MCF 10A (cell line): ENCODE measurements around the gene DNAI7. TPM values are rescaled to one million over a fixed set of nuclear protein-coding genes. Genes with fewer than 3 reads are reported as not detected.

Experiments
- BruUV-seq: library from RNA; stranded (reverse); fragments of 400-500 nt; replicated peaks from 2 replicates; lab custom pipeline; 2021; lab: Mats Ljungman, UMichigan
- CTCF ChIA-PET: fragments of 300-600 bp; sonication (Branson Sonifier 250); formaldehyde crosslinking; extraction: SDS; loops from one replicate; lab custom pipeline; 2021; ENCODE audit warnings: antibody characterized with exemption, inconsistent platforms; lab: Yijun Ruan, JAX
- POLR2A ChIA-PET: fragments of 300-600, 350-650 bp; sonication (Branson Sonifier 250); formaldehyde crosslinking; extraction: SDS; loops from one replicate; lab custom pipeline; 2020; ENCODE audit warnings: antibody characterized with exemption, inconsistent platforms; lab: Yijun Ruan, JAX
- DNase-seq: peaks from one replicate; pipeline ENCODE4 v3.0.0-alpha.2; 2018; ENCODE audit not compliant: unreplicated experiment
- H3K27ac Mint-ChIP-seq: one replicate; pipeline ENCODE4 v1.8.0; 2022; ENCODE audit warnings: mild to moderate bottlenecking, low read depth, mixed read lengths; ENCODE audit not compliant: unreplicated experiment
- H3K27me3 Mint-ChIP-seq: one replicate; pipeline ENCODE4 v1.8.0; 2022; ENCODE audit warnings: mixed read lengths; ENCODE audit not compliant: insufficient read depth, unreplicated experiment
- H3K36me3 Mint-ChIP-seq: one replicate; pipeline ENCODE4 v1.8.0; 2022; ENCODE audit warnings: mild to moderate bottlenecking, moderate library complexity, mixed read lengths; ENCODE audit not compliant: insufficient read depth, unreplicated experiment
- H3K4me1 Mint-ChIP-seq: one replicate; pipeline ENCODE4 v1.8.0; 2022; ENCODE audit warnings: mixed read lengths; ENCODE audit not compliant: insufficient read depth, unreplicated experiment
- H3K4me3 Mint-ChIP-seq: one replicate; pipeline ENCODE4 v1.8.0; 2022; ENCODE audit warnings: mild to moderate bottlenecking, moderate library complexity, mixed read lengths; ENCODE audit not compliant: unreplicated experiment
- H3K9me3 Mint-ChIP-seq: one replicate; pipeline ENCODE4 v1.8.0; 2022; ENCODE audit warnings: mixed read lengths; ENCODE audit not compliant: unreplicated experiment
- CTCF ChIP-seq: fragments of 200-600 bp; IDR thresholded peaks from one replicate; pipeline ENCODE4 v1.8.0; 2022; ENCODE audit warnings: antibody characterized with exemption, mild to moderate bottlenecking; ENCODE audit not compliant: unreplicated experiment
- intact Hi-C: fragments of 100-400 bp; cut with micrococcal nuclease; formaldehyde crosslinking; loops from 2 replicates; pipeline ENCODE4 v1.14.1; 2022
- total RNA-seq: library from RNA; stranded (reverse); gene quantifications from 2 replicates; pipeline ENCODE4 v1.2.3, GENCODE V29; 2022

Gene DNAI7
- total RNA-seq, 1 experiment from 2014 or later = 0.14 TPM

GRCh38 chr12:25089738-25090137 is 105.2 kb downstream of the DNAI7 start:
- intact Hi-C loops = loop anchor here (5.0 kb wide), 1 partner anchor 32 kb away; no protein-coding TSS in a partner anchor
- no TSS peak for BruUV-seq
- Mint-ChIP-seq H3K9me3 (no peaks in the 10 kb centered on the region), H3K27me3 (no peaks in the 10 kb centered on the region), H3K36me3 (no peaks in the 10 kb centered on the region), H3K4me1 (peaks cover 15% of the 10 kb centered on the region), H3K4me3 (no peak overlapping the region), H3K27ac (peak overlapping the region; percentile 71)
- no peak for TF ChIP-seq CTCF
- ChIA-PET POLR2A (interaction anchor here (0.6 to 2.5 kb wide), 11 partner anchors 12 to 157 kb away, joined by 3 to 19 read pairs (median 4); no protein-coding TSS in a partner anchor), CTCF (interaction anchor here (1.1 kb wide), 1 partner anchor 42 kb away, joined by 3 read pairs; no protein-coding TSS in a partner anchor)
- DNase-seq = peak; percentile 49

GRCh38 chr12:25087596-25087995 is 107.4 kb downstream of the DNAI7 start:
- Mint-ChIP-seq H3K4me1 (peaks cover 15% of the 10 kb centered on the region), H3K27ac (no peak overlapping the region), H3K27me3 (no peaks in the 10 kb centered on the region), H3K36me3 (no peaks in the 10 kb centered on the region), H3K4me3 (no peak overlapping the region), H3K9me3 (no peaks in the 10 kb centered on the region)
- no peak for DNase-seq
- intact Hi-C loops = no loop called here
- TF ChIP-seq CTCF = no peak
- no TSS peak for BruUV-seq
- ChIA-PET POLR2A (no interaction called here), CTCF (no interaction called here)

- H3K27me3 Mint-ChIP-seq = no peaks in the 10 kb centered on the region
Measured at GRCh38 chr12:25084816-25085215, 110.1 kb downstream of the DNAI7 start.

GRCh38 chr12:25083211-25083610 is 111.7 kb downstream of the DNAI7 start:
- CTCF ChIA-PET = interaction anchor here (0.7 kb wide), 2 partner anchors 15 to 47 kb away, joined by 4 to 5 read pairs; no protein-coding TSS in a partner anchor
- DNase-seq = no peak
- TF ChIP-seq CTCF = no peak
- BruUV-seq = no TSS peak
- POLR2A ChIA-PET = no interaction called here
- intact Hi-C loops = no loop called here
- Mint-ChIP-seq H3K4me1 (no peaks in the 10 kb centered on the region), H3K27me3 (no peaks in the 10 kb centered on the region), H3K27ac (no peak overlapping the region), H3K4me3 (no peak overlapping the region), H3K9me3 (no peaks in the 10 kb centered on the region), H3K36me3 (no peaks in the 10 kb centered on the region)

More at GRCh38 chr12:25084816-25085215, 110.1 kb downstream of the DNAI7 start:
- no peak overlapping the region for H3K4me3 Mint-ChIP-seq
- intact Hi-C loops = no loop called here
- peaks cover 5% of the 10 kb centered on the region for H3K4me1 Mint-ChIP-seq
- POLR2A ChIA-PET = interaction anchor here (0.7 kb wide), 1 partner anchor 16 kb away, joined by 3 read pairs; no protein-coding TSS in a partner anchor
- no peaks in the 10 kb centered on the region for H3K36me3 Mint-ChIP-seq
- H3K9me3 Mint-ChIP-seq = no peaks in the 10 kb centered on the region
- no peak overlapping the region for H3K27ac Mint-ChIP-seq
- CTCF ChIA-PET = no interaction called here
- no peak for TF ChIP-seq CTCF
- BruUV-seq = no TSS peak
- DNase-seq = no peak
